ENCODE measurements around the gene EEIG1.
A peak's percentile ranks its signal among the peaks of the same experiment; 100 is the strongest.

Gene EEIG1

DNA sequence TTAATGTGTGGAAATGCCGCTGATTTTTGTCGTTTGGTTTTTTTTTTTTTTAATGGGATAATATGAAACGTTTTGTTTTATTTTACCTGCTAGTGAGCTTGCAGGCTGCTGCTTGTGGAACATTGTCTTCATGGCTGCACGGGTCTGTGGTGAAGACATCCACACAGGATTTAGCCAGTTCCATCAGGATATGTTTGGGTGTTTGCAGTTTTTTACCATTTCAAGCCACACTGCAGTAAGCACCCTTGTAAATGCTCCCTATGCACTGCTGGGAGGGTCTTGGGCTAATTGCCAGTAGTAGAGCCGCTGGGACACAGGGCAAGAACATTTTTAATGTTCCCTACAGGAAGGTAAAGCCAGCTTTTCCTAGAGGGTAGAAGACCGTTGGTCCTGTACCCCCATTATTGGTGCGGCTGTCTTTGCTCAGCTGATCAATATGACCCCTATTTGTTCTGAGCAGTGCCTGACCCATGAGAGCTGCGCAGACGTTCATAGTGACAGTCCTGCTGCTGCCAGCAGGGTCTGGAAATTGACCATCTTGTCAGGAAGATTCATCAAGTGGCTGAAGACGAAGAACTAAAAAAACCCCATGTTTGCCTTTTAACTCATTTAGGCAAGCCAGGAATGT, 20.5 kb upstream of the EEIG1 start:
- no peak for DNase-seq (ENCODE audit: low read depth)

DNA sequence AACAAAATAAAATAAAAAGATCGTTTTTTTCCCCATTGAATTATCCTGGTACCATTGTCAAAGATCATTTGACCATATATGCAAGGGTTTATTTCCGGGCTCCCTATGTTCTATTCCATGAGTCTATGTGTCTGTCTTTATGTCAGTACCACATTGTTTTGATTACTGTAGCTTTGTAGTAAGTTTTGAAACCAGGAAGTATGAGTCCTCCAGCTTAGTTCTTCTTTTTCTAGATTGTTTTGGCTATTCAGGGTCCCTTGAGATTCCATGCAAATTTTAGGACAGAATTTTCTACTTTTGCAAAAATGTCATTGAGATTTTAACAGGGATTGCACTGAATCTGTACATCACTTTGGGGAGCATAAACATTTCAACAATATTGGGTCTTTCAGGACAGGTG, 18.7 kb upstream of the EEIG1 start:
- no peak for DNase-seq (ENCODE audit: low read depth)

DNA sequence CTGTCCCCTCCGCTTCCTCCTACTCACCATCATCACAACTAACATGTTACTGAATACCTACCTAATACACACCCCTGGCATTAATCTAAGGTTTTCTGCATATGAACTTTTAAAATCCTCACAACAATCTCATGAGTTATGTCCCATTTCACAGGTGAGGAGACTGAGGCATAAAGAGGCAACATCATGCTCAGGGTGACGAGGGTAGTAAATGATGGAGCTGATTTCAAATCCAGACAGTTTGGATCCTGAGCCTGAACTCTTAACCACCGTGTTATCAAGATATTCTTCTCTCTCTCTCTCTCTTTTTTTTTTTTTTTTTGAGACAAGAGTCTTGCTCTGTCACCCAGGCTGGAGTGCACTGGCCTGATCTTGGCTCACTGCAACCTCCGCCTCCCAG, 12.9 kb upstream of the EEIG1 start:
- no peak for DNase-seq (ENCODE audit: low read depth)

DNA sequence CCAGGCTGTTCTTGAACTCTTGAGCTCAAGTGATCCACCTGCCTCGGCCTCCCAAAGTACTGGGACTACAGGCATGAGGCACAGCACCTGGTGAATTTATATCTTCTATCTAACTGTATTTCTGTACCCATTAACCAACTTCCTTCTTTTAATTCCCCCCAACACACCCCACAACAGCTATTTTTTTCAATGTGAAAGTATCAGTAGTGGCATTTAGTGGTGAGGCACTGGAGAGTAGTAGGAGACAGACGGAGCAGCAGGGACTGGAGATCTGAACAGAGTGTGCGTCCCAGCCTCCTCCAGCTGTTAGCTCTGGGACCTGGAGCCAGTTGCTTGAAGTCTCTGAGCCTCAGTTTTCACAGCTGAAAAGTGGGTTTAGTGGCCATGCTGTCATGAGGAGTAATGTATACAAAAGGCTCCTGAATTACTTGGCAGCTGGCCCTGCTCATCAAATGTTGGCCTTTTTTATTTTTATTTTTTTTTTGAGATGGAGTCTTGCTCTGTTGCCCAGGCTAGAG, 11.0 kb upstream of the EEIG1 start:
- DNase-seq (ENCODE audit: low read depth) = no peak

DNA sequence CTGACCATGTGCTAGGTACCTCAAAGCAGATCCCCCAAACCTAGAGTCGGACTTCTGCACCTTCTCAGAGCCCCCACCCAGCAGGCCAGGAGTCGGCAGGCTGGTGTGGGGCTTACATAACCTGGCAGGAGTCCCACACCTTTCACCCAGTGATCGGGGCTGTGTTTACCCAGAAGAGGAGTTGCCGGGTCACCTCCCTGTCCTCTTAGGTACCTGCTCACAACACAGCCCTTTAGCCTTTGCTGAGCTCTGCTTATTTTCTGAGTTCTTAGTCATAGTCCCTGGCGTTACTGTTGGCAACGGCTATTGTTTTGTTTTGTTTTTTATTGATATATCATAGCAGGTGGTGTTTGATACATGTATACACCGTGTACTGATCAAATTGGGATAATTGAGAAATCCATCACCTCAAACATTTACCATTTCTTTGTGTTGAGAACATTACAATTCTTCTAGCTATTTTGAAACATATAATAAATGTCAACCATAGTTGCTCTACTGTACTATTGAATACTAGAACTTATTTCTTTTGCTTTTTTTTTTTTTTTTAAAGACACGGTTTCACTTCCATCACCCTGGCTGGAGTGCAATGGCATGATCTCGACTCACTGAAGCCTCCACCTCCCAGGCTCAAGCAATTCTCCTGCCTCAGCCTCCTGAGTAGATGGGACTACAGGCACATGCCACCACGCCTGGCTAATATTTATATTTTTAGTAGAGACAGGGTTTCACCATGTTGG, 10.4 kb upstream of the EEIG1 start:
- no peak for DNase-seq (ENCODE audit: low read depth)

DNA sequence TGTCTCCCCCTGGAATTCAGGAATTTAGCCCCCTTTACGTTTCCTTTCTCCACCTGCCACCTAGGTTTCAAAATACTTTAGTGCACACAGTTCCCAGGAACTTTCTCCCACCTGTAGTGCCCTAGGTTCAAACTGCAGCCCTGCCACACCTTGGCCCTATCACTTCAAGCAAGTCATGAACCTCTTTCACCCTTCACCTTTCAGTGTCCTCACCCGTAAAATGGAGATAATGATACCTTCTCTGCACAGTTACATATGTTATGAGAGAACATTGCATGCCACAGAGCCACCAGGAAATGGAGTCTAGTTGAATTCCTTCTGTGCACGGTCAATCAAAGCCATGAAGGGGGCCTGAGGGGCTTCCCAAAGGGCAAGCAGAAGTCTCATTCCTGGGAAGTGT, 9.8 kb upstream of the EEIG1 start:
- no peak for DNase-seq (ENCODE audit: low read depth)

DNA sequence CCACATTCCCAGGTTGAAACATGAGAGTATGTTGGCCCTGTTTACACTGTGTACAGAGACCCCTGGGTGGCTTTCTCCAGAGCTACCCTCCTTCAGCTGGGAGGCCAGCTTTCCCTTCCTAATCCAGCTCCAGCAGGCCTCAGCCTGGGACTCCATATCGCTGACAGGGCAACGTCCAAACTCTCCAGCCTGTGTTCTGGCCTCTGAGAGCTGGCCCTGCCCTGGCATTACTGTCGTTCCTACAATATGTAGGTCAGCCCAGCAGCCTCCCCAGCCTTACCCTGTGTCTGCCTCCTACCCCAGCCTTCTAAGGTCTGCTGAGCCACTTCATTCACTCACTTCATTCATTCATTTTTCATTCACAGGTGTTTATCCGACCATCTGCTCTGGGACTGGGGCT, 8.3 kb upstream of the EEIG1 start:
- DNase-seq (ENCODE audit: low read depth) = no peak

DNA sequence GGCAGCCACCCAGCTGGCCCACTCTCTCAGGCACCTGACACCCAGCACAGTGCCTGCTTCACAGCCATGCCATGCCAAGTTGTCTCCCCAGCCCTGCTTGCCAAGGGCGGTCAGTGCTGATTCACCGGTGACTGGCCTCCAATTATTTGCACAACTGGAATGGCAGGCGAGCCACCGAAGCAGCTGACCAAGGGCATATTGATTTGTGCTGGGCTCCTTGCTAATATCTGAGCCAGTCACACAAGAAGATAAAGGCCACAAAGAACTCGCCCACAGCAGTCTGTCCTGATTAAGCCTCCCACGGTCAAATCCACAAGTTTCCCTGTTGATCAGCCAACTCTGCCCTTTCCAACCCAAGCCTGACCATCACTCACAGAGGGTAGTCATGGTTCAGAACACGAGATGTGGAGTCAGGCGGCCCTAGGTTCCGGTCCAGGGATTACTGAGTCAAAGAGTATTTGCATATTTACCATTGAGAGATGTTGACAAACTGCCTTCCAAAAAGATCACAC, 6.4 kb upstream of the EEIG1 start:
- DNase-seq (ENCODE audit: low read depth) = no peak

DNA sequence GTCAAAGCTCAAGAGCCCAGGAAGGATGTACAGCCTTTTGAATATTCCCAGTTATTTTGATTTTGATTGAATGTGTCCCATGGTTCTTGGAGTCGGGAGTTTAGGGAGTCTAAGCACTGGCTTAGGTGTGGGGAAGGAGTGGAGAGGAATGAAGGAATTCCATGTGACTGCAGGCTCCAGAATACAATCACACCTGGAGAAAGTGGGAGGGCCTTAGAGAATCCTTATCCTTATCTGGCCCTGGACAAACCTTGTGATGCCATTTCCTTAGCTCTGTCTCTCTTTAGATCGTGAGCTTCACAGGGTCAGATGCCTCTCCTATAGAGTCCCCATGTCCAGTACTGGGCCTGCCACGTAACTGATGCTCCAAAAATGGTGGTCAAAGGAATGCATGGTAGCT, 4.2 kb upstream of the EEIG1 start:
- DNase-seq (ENCODE audit: low read depth) = no peak

DNA sequence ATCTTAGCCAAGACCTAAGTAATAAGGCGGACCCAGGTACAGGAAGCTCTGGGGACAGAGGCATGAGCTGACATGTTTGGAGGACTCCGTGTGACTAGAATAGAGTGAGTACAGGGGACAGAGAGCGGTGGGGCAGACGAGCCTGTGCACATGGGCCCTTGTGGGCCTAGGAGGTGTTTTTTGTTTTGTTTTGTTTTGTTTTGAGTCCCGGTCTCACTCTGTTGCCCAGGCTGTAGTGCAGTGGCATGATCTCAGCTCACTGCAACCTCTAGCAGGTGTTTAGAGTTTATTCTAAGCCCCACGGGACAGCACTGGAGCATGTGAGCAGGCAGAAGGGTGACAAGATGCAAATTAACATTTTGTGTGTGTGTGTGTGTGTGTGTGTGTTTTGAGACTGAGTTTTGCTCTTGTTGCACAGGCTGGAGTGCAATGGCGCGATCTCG, 3.1 kb upstream of the EEIG1 start:
- DNase-seq (ENCODE audit: low read depth) = no peak

DNA sequence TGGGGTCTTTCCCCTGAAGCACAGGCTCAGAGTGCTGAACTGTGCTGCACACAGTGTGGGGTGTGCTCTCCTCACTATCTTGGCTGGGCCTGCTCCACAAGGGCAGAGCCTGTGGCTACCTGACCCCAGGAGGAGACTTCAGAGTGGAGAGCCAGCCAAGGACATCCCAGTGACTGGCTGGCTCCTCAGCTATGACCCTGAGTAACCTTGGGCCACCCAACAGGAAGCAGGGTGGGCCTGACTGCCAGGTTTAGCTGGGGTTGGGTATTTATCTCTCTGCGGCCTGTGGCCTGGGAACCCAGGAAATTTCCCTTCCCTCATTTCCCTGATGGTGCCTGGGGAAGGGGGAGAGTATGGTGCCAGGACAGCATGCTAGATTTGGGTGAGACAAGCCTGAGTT, 2.1 kb upstream of the EEIG1 start:
- DNase-seq (ENCODE audit: low read depth) = no peak

DNA sequence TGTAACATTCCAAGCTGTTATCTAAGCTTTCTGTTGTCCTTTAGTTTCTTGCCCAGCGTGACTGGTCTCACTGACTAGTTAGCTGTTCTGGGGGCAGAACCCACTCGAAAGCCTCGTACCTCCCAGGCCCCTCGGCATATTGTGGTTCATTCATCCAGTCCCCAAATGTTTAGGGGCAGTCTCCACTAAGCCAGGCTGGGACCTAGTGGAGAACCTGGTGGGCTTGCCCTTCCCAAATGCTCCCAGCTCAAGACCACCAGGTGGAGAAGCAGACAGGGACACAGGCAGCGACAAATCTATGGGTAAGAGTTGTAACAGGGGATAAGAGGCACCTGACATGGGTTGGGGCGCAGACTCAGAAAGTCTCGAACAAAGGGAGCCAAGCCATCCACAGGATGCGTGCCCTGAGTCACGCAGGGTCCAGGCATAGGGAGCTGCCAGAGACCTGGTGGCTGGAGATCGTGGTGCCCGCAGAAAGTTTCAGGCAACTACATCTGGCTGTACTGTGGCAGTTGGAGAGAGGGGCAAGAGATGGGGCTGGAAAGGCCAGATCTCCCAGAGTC, 851 bp upstream of the EEIG1 start:
- no peak for DNase-seq (ENCODE audit: low read depth)

DNA sequence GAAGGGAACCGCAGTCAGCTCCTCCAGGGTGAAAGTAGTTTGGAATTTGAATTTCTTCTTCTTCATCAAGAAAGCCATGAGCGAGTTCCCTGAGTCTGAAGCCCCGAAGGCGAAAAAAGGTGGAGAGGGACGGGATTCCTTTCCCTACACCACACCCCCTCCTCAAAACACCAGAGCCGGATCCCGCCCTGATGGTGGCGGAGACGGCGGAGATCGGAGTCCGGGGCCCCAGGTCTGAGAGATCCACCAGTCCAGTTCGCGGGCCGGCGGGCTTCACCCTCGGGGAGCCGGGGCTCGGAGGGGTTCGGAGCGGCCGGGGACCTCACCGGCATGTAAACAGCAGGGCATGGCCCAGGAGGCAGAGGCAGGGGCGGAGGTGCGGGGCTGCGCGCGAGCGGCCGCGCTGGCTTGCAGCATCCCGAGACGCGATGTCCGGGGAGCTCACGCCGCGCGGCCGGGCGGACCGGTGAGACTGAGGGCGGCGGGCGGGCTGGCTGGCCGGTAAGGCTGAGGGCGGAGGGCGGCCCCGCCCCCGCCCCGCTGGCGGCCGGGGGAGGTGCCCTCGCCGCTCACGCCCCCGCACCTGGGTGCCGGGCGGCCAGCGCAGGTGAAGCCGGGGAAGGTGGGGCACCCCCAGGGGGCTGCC, 606 bp downstream of the EEIG1 start:
- DNase-seq (ENCODE audit: low read depth) = no peak

DNA sequence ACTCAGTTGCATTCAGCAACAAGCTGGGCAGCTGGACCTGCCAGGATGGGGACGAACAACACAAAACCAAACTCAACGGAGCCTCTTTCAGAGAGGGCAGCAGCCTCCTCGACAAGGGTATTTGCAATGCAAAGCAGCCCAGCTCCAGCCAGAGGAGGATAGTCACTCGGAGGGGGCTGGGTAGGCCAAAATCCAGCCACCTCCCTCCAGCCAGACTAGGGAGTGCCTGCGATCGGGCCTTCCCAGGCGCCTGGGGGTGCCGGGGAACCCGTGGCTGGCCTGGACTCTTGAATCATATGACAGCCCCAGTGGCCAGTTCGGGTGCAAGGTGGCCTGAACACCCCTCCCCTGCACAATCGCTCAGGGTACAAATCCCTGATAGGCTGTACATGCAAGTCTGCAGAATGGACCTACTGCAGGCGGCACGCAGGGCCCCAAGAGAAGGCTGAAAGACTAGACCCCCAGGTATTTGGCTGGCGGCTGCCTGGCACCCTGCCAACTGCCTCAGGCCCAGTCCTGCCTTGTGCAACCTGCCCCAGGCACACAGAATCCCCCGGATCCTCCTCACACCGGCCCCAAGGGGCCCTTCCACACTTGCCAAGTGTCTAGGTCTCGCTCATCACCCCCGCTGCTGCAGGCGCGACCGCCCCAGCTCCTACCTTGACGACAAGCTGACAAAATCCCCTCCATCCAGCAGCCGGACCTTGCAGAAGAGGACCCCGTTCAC, 1.3 kb downstream of the EEIG1 start:
- no peak for DNase-seq (ENCODE audit: low read depth)

DNA sequence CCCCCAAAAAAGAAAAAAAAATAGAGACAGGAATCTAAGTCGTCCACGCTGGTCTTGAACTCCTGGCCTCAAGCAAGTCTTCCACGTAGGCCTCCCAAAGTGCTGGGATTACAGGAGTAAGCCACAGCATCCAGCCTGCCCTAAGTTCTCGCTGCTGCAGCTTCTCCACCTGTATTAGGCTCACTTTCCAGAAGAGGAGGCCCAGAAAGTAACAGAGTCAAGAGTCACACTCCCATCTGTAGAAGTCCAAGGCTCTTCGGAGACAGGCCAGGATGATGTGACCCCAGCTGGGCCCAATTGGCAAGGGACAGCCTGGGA, 1.8 kb downstream of the EEIG1 start:
- no peak for DNase-seq (ENCODE audit: low read depth)

DNA sequence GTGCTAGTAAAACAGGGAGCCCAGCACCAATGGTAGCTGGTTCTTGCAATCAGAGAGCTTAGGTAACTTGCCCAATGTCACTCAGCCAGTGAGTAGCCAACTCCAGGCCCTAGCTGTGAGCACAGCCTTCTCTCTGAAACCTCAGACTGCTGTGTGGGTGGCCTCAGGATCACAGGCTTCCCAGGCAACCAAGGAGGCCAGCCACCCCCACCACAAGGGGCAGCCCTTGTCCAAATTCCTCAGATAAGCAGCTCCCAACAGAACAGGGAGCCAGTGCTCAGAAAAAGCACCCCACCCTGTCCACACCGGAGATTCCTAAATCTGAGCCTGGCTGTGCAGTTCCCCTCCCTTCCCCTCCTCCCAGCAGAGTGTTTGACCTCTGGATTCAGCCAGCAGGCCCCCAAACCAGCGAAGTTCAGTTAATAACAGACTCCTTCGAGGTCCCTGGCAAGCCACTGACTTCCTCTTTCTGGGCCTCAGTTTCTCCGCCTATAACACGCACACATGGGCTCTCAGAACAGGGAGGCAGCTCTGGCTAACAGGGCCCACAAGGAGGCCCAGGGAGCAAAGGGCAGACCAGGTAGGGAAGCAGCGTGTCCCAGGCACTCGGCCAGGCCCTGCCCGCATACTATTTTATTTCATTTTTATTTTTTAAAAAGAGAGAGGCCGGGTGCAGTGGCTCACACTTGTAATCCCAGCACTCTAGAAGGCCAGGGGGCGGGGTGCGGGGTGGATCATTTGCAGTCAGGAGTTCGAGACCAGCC, 2.7 kb downstream of the EEIG1 start:
- peak; percentile 45 for DNase-seq (ENCODE audit: low read depth)

DNA sequence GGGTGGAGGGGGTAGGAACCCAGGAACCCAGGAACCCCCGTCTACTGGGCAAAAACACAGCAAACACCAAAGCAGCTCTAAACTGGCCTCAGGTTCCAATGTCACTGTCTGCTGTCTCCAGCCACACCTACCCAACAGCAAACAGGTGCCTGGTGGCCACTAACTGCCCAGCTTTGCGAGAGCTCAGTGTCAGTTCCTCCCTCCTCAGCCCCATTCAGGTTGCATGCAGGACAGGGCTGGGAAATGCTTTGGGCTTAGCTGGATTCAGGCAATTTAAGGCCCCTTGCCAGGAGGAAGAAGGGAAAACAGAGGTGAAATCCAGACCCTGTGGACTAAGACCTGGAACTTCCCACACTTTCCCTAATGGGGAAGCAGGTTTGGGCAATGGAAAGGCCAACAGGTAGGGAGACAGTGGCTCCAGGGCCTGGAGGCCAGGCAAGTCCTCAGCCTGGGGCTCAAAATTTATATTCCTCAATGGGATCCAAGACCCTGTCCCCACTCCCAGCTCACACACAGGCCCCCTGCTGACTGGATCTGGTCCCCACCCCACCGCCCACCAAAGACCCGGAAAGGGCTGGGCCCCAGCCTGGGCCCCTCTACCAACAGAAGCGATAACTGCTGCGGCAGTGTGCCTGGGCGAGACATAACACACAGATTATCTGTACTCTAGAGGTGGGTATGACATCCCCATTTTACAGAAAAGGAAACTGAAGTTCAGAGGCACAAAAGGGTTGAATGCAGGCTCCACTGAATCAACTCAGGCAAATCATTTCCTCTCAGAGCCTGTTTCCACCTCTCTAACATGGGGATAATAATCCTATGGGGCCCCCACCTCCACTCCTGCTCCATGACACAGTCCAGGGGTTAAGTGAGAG, 3.5 kb downstream of the EEIG1 start:
- DNase-seq (ENCODE audit: low read depth) = no peak

DNA sequence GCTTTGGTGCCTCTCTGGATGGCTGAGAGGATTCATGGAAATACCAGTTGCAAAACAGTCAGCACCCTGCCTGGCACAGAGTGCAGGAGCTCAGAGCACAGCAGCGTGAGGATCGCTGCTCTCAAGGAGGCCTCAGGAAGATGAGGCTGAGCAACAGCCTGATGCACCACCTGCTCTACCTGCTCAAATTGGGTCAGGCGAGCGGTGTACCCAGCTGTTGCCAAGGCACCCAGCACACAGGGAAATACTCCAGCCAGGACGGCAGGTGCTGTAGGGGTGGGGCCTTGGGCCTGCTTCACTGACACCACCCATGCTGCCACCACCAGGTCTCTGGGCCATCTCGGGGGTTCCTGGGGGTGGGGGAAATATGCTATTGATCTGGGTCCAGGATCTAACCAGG, 4.3 kb downstream of the EEIG1 start:
- DNase-seq (ENCODE audit: low read depth) = no peak

DNA sequence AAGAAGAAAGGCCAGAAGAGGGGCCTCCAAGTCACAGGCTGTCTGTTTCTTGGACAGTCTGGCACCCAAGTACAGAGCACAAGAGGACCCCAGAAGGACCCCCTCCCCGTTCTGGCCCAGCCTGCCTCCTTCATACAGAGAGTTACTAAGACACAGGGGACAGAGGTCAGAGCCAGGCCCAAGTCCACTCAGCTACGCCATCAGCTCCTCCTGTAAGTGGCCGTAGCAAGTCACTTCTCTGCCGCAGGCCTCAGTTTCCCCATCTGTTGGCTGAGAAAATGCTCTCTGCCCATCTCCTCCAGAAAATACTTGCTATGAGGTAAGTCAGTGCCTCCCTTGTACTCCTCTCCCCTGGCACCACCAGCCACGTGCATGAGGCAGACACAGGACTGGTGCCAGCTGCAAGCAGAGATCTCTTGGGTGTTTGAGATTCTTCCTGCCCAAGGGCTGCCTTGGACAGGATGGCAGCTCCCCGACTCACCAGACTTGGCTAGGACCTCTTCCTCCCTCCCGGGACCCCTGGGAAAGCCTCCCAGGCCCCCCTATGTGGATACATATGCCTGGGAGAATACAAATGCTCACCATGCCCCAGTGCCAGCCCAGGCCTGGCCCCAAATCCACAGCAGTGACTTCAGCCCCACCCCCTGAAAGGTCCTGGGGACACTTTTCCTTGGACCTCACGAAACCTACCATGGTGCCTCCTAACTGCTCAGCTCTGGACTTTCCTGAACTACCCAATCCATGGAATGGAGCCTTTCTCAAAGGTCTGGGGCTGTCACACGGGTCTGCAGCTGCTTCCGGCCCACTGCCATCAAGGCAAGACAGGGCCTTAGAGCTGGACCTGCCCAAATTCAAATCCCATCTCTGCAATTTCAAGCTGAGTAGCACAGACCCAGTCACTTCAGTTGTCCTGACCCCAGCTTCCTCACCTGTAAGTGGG, 5.1 kb downstream of the EEIG1 start:
- DNase-seq (ENCODE audit: low read depth) = no peak

All from GM04503 (cell line).